Right renal cortex interstitium (tissue), 3 donors: ENCODE data around the gene DHX58. TPM values are rescaled to one million over a fixed set of nuclear protein-coding genes. Genes with fewer than 3 reads are reported as not detected.
"Not testable (repeated sequence)": the region's sequence is repeated elsewhere in the genome, so short reads cannot be mapped to it uniquely, and the experiment has no call there.

ENCODE experiments used
- DNase-seq, 3 donors: peaks; one replicate each; pipeline ENCODE4 v3.0.0-alpha.2; 2013; ENCODE audit warnings: low read depth in 3 of 3, low spot score in 2 of 3
- polyA plus RNA-seq, 3 donors: library from polyadenylated mRNA; unstranded; fragments of 120-200 nt; gene quantifications; one replicate each; pipeline ENCODE4 v1.2.1, GENCODE V29; 2013; ENCODE audit not compliant: insufficient read length in 3 of 3

DHX58 gene
- polyA plus RNA-seq: 1 to 10 TPM; 6.9 to 8.6 (median 7.4) TPM

- peak in 1 of 3 donors; percentile 63 for DNase-seq
Measured at GRCh38 chr17:42112552-42113176, at the start of gene DHX58. Gene DHX58 (minus strand): TSS chr17:42112714. CDS start chr17:42111892, 822 bp downstream.

GRCh38 chr17:42160531-42160910, 48.0 kb upstream of the DHX58 start:
- DNase-seq: no peak

- no peak for DNase-seq
Measured at GRCh38 chr17:42159796-42160530, 47.4 kb upstream of the DHX58 start.

GRCh38 chr17:42155614-42156045, 43.1 kb upstream of the DHX58 start:
- no peak for DNase-seq

GRCh38 chr17:42153919-42154742, 41.6 kb upstream of the DHX58 start:
- no peak for DNase-seq

GRCh38 chr17:42146911-42147607, 34.5 kb upstream of the DHX58 start:
- DNase-seq: no peak

- not testable (repeated sequence) for DNase-seq
Measured at GRCh38 chr17:42143138-42143537, 30.6 kb upstream of the DHX58 start.

GRCh38 chr17:42142371-42142896, 29.9 kb upstream of the DHX58 start:
- DNase-seq: no peak

- no peak for DNase-seq
Measured at GRCh38 chr17:42141382-42141781, 28.9 kb upstream of the DHX58 start.

- DNase-seq: not testable (repeated sequence)
Measured at GRCh38 chr17:42140690-42141089, 28.2 kb upstream of the DHX58 start.

GRCh38 chr17:42138749-42139492, 26.4 kb upstream of the DHX58 start:
- no peak for DNase-seq

GRCh38 chr17:42136654-42137051, 24.1 kb upstream of the DHX58 start:
- no peak for DNase-seq

GRCh38 chr17:42135664-42136653, 23.4 kb upstream of the DHX58 start:
- no peak for DNase-seq

- no peak for DNase-seq
Measured at GRCh38 chr17:42135151-42135550, 22.6 kb upstream of the DHX58 start.

GRCh38 chr17:42133461-42134041, 21.0 kb upstream of the DHX58 start:
- DNase-seq: no peak

GRCh38 chr17:42132941-42133340, 20.4 kb upstream of the DHX58 start:
- no peak for DNase-seq

- no peak for DNase-seq
Measured at GRCh38 chr17:42131981-42132432, 19.5 kb upstream of the DHX58 start.

- DNase-seq: no peak
Measured at GRCh38 chr17:42131232-42131631, 18.7 kb upstream of the DHX58 start.
